ENCODE data around the gene BDNF.

The BDNF gene

GRCh38 chr11:27720277-27720830 is 20.1 kb upstream of the BDNF start:
- Histone ChIP-seq H3K4me3 (ENCODE audit: low read length in 2 of 2) (no peak overlapping the region), H3K4me1 (ENCODE audit: control insufficient read depth, insufficient read depth, low read length) (peaks cover 13% of the 10 kb centered on the region), H3K9ac (ENCODE audit: low read length in 2 of 2) (no peak overlapping the region), H3K9me3 (ENCODE audit: control insufficient read depth in 2 of 2, low read length in 2 of 2) (no peaks in the 10 kb centered on the region), H3K27ac (ENCODE audit: low read length) (no peak overlapping the region), H3K36me3 (ENCODE audit: control insufficient read depth in 2 of 2, insufficient read depth in 2 of 2, low read length in 2 of 2) (no peaks in the 10 kb centered on the region), H3K27me3 (ENCODE audit: control insufficient read depth in 1 of 2, insufficient read depth in 2 of 2, low read length in 2 of 2) (peaks cover 34 to 57% of the 10 kb centered on the region in 2 donors)

GRCh38 chr11:27719546-27719925 is 19.3 kb upstream of the BDNF start:
- Histone ChIP-seq H3K27me3 (ENCODE audit: control insufficient read depth in 1 of 2, insufficient read depth in 2 of 2, low read length in 2 of 2) (peaks cover 34 to 52% of the 10 kb centered on the region in 2 donors), H3K9ac (ENCODE audit: low read length in 2 of 2) (no peak overlapping the region), H3K27ac (ENCODE audit: low read length) (no peak overlapping the region)

DNA sequence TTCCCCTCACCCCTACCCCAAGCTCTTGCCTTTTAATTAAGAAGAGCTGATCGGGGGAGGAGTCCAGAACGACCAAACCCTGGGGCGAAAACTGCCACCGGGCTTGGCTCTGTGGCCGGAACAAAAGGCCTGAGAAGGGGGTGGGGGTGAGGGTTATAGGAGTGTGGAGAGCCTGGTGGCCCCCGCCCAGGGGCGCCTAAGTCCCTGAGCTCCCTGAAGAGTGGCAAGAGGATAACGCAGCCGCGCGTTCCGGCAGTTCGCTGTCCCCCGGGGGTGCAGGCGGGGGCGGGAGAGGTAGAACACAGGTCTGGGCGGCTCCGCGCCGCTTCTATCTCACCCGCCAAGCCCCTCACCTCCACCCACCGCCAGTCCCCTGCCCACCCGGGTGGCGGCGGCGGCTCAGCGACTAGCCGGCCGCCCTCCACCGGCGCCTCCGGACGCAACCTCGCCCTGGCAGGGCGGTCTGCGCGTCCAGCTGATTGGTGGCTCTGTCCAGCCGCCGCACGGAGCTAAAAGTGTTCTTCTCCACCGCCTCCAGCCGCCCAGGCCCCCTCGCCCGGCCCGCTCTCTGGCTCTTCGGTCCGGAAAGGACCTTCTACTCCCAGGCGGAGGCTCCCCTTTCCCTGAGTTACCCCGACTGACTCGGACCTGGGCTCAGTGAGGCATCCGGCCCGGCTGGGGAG is 18.7 kb upstream of the BDNF start:
- H3K4me3 ChIP-seq (ENCODE audit: low read length in 2 of 2): peak overlapping the region; percentile 59 to 66
- no peaks in the 10 kb centered on the region for H3K36me3 ChIP-seq (ENCODE audit: control insufficient read depth in 2 of 2, insufficient read depth in 2 of 2, low read length in 2 of 2)
- H3K4me1 ChIP-seq (ENCODE audit: control insufficient read depth, insufficient read depth, low read length): peaks cover 13% of the 10 kb centered on the region
- no peaks in the 10 kb centered on the region for H3K9me3 ChIP-seq (ENCODE audit: control insufficient read depth in 2 of 2, low read length in 2 of 2)
- H3K27me3 ChIP-seq (ENCODE audit: control insufficient read depth in 1 of 2, insufficient read depth in 2 of 2, low read length in 2 of 2): peaks cover 35 to 52% of the 10 kb centered on the region in 2 donors
- no peak overlapping the region for H3K9ac ChIP-seq (ENCODE audit: low read length in 2 of 2)
- no peak overlapping the region for H3K27ac ChIP-seq (ENCODE audit: low read length)

More at GRCh38 chr11:27719546-27719925, 19.3 kb upstream of the BDNF start:
- Histone ChIP-seq H3K4me1 (ENCODE audit: control insufficient read depth, insufficient read depth, low read length) (peaks cover 13% of the 10 kb centered on the region), H3K9me3 (ENCODE audit: control insufficient read depth in 2 of 2, low read length in 2 of 2) (no peaks in the 10 kb centered on the region), H3K36me3 (ENCODE audit: control insufficient read depth in 2 of 2, insufficient read depth in 2 of 2, low read length in 2 of 2) (no peaks in the 10 kb centered on the region), H3K4me3 (ENCODE audit: low read length in 2 of 2) (peak overlapping the region in 1 of 2 donors; percentile 66)

DNA sequence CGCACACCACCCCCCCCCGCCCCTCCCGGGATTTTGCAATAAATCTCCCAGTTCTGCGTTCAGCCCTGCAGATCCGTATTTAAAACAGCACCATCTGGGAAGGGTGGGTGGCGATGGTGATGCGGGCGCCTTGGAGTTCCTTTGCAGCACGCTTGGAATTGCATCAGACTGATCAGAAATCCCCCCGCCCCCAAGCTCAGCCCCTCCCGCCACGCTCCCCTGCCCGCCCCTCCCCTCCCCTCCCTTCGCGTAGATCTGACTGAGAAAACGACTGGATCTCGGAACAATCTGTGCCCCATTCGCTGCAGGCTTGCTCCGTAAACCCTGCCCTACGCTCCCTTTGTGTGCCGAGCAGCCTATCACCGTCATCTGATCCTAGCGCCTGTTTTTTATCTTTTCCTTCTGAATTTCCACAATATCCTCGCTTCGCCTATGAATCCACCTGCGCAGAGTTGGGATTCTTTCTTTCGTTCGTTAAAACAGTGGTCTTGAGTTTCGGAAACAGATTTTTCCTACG is 18.1 kb upstream of the BDNF start:
- Histone ChIP-seq H3K27ac (ENCODE audit: low read length) (no peak overlapping the region), H3K9me3 (ENCODE audit: control insufficient read depth in 2 of 2, low read length in 2 of 2) (no peaks in the 10 kb centered on the region), H3K4me3 (ENCODE audit: low read length in 2 of 2) (peak overlapping the region; percentile 59 to 66), H3K4me1 (ENCODE audit: control insufficient read depth, insufficient read depth, low read length) (peaks cover 13% of the 10 kb centered on the region), H3K9ac (ENCODE audit: low read length in 2 of 2) (no peak overlapping the region), H3K36me3 (ENCODE audit: control insufficient read depth in 2 of 2, insufficient read depth in 2 of 2, low read length in 2 of 2) (no peaks in the 10 kb centered on the region), H3K27me3 (ENCODE audit: control insufficient read depth in 1 of 2, insufficient read depth in 2 of 2, low read length in 2 of 2) (peaks cover 33 to 50% of the 10 kb centered on the region in 2 donors)

DNA sequence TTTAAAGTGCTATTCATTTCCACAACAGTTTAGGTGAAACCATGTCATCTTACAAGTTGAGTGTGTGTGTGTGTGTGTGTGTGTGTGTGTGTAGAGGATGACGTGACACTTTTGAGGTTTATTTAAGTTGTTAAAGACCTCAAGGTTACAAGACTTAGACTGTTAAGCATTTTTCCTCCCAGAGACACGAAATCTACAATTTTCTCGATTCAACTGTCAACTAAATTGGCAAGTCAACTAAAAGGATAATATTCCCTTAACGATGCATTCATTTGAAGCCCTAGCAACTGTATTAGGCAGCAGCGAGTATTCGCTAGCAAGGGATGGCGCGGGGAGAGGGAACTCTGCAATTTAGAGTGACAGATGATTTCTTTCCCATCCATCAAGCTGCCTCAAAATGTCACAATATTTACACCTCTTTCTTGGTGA is 17.6 kb upstream of the BDNF start:
- Histone ChIP-seq H3K27ac (ENCODE audit: low read length) (no peak overlapping the region), H3K4me3 (ENCODE audit: low read length in 2 of 2) (no peak overlapping the region), H3K27me3 (ENCODE audit: control insufficient read depth in 1 of 2, insufficient read depth in 2 of 2, low read length in 2 of 2) (peaks cover 27 to 49% of the 10 kb centered on the region in 2 donors)

DNA sequence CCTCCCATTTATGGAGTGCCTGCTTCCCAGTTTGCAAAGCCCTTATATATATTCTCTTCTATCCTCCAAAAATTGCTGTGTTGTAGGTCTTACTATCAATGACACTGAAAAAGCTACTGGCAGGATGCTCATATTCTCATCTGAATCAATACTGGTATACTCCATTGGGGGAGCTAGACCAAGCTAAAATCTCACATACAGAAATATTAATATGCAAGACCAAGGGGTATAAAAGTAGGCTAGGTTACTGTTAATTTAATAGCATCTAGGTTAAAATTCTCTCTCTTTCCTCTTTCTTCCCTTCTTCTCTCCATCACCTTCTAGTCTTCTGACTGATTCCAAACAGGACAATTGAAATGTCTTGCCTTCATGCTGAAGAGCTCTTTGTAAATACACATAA is 17.1 kb upstream of the BDNF start:
- Histone ChIP-seq H3K4me3 (ENCODE audit: low read length in 2 of 2) (no peak overlapping the region), H3K36me3 (ENCODE audit: control insufficient read depth in 2 of 2, insufficient read depth in 2 of 2, low read length in 2 of 2) (no peaks in the 10 kb centered on the region), H3K27ac (ENCODE audit: low read length) (no peak overlapping the region), H3K4me1 (ENCODE audit: control insufficient read depth, insufficient read depth, low read length) (peaks cover 13% of the 10 kb centered on the region), H3K9ac (ENCODE audit: low read length in 2 of 2) (no peak overlapping the region), H3K27me3 (ENCODE audit: control insufficient read depth in 1 of 2, insufficient read depth in 2 of 2, low read length in 2 of 2) (peaks cover 26 to 44% of the 10 kb centered on the region in 2 donors), H3K9me3 (ENCODE audit: control insufficient read depth in 2 of 2, low read length in 2 of 2) (no peaks in the 10 kb centered on the region)

More for the DNA sequence above, 17.6 kb upstream of the BDNF start:
- Histone ChIP-seq H3K9me3 (ENCODE audit: control insufficient read depth in 2 of 2, low read length in 2 of 2) (no peaks in the 10 kb centered on the region), H3K36me3 (ENCODE audit: control insufficient read depth in 2 of 2, insufficient read depth in 2 of 2, low read length in 2 of 2) (no peaks in the 10 kb centered on the region), H3K9ac (ENCODE audit: low read length in 2 of 2) (no peak overlapping the region), H3K4me1 (ENCODE audit: control insufficient read depth, insufficient read depth, low read length) (peaks cover 13% of the 10 kb centered on the region)

DNA sequence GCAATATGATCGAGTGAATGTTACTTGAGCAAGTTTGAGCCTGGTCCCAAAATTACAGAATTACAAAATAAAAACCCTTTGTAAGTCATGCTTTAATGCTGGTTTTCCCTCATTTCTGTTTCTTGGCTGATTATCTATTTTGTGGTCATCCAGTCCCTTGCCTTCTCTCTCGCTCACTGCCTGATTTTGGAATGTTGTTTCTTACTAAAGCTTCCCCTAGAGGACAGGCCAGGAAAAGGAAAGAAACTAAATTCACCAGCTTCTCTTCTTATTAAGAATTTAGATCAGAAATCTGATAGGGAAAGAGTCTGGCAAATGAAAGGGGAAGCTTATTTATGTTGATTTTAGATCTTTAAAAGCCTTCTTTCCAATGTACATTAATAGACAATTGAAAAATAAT is 16.6 kb upstream of the BDNF start:
- Histone ChIP-seq H3K4me3 (ENCODE audit: low read length in 2 of 2) (no peak overlapping the region), H3K27ac (ENCODE audit: low read length) (no peak overlapping the region), H3K4me1 (ENCODE audit: control insufficient read depth, insufficient read depth, low read length) (peaks cover 11% of the 10 kb centered on the region), H3K9ac (ENCODE audit: low read length in 2 of 2) (no peak overlapping the region), H3K9me3 (ENCODE audit: control insufficient read depth in 2 of 2, low read length in 2 of 2) (no peaks in the 10 kb centered on the region), H3K36me3 (ENCODE audit: control insufficient read depth in 2 of 2, insufficient read depth in 2 of 2, low read length in 2 of 2) (no peaks in the 10 kb centered on the region), H3K27me3 (ENCODE audit: control insufficient read depth in 1 of 2, insufficient read depth in 2 of 2, low read length in 2 of 2) (peaks cover 24 to 39% of the 10 kb centered on the region in 2 donors)

GRCh38 chr11:27716216-27716615 is 16.0 kb upstream of the BDNF start:
- Histone ChIP-seq H3K4me1 (ENCODE audit: control insufficient read depth, insufficient read depth, low read length) (peaks cover 11% of the 10 kb centered on the region), H3K27ac (ENCODE audit: low read length) (no peak overlapping the region), H3K9ac (ENCODE audit: low read length in 2 of 2) (no peak overlapping the region), H3K9me3 (ENCODE audit: control insufficient read depth in 2 of 2, low read length in 2 of 2) (no peaks in the 10 kb centered on the region), H3K36me3 (ENCODE audit: control insufficient read depth in 2 of 2, insufficient read depth in 2 of 2, low read length in 2 of 2) (no peaks in the 10 kb centered on the region), H3K4me3 (ENCODE audit: low read length in 2 of 2) (no peak overlapping the region), H3K27me3 (ENCODE audit: control insufficient read depth in 1 of 2, insufficient read depth in 2 of 2, low read length in 2 of 2) (peaks cover 18 to 33% of the 10 kb centered on the region in 2 donors)

DNA sequence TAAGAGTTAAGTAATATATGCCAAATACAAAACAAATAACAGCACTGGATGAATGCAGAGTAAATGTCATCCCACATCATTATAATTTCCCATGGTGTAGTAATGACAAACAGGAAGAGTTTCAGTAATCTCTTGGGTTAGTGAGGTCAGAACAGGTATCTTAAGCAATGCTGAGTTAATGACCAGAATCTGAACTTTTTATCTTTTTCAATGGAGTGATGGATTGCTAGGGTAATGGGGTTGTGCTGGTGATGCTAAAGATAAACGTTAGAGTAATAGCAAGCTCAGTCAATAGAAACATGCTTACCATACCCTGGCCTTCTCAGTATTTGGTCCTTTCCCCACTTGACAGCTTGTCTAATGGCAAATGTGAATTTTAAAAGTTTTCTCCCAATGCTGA is 11.5 kb upstream of the BDNF start:
- no peak overlapping the region for H3K27ac ChIP-seq (ENCODE audit: low read length)
- no peak overlapping the region for H3K4me3 ChIP-seq (ENCODE audit: low read length in 2 of 2)
- H3K9ac ChIP-seq (ENCODE audit: low read length in 2 of 2): no peak overlapping the region
- H3K27me3 ChIP-seq (ENCODE audit: control insufficient read depth in 1 of 2, insufficient read depth in 2 of 2, low read length in 2 of 2): peaks cover 6 to 7% of the 10 kb centered on the region in 2 donors
- no peaks in the 10 kb centered on the region for H3K4me1 ChIP-seq (ENCODE audit: control insufficient read depth, insufficient read depth, low read length)
- H3K36me3 ChIP-seq (ENCODE audit: control insufficient read depth in 2 of 2, insufficient read depth in 2 of 2, low read length in 2 of 2): no peaks in the 10 kb centered on the region
- H3K9me3 ChIP-seq (ENCODE audit: control insufficient read depth in 2 of 2, low read length in 2 of 2): no peaks in the 10 kb centered on the region

DNA sequence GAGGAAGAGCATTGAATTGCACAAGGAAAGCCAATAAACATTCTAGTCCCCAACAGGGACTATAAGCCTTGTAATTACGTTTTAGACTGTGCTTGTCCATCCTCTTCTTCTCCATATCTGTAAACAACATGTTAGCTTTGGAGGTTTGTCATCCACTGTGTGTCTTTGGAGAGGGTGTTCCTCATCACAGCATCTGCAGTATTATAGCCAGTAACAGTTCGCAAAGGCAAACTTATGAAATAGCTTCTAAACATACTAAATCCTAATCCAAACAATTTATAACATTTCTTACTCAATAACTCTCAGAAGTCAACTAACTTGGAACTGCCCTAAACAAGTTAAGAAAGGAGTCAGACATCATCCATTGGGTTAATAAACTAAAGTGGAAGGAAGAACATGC is 10.3 kb upstream of the BDNF start:
- Histone ChIP-seq H3K4me1 (ENCODE audit: control insufficient read depth, insufficient read depth, low read length) (no peaks in the 10 kb centered on the region), H3K27ac (ENCODE audit: low read length) (no peak overlapping the region), H3K9ac (ENCODE audit: low read length in 2 of 2) (no peak overlapping the region), H3K4me3 (ENCODE audit: low read length in 2 of 2) (no peak overlapping the region), H3K27me3 (ENCODE audit: control insufficient read depth in 1 of 2, insufficient read depth in 2 of 2, low read length in 2 of 2) (peaks cover 6 to 7% of the 10 kb centered on the region in 2 donors), H3K36me3 (ENCODE audit: control insufficient read depth in 2 of 2, insufficient read depth in 2 of 2, low read length in 2 of 2) (no peaks in the 10 kb centered on the region), H3K9me3 (ENCODE audit: control insufficient read depth in 2 of 2, low read length in 2 of 2) (no peaks in the 10 kb centered on the region)

- no peaks in the 10 kb centered on the region for H3K36me3 ChIP-seq (ENCODE audit: control insufficient read depth in 2 of 2, insufficient read depth in 2 of 2, low read length in 2 of 2)
- peaks cover 4 to 5% of the 10 kb centered on the region in 2 donors for H3K27me3 ChIP-seq (ENCODE audit: control insufficient read depth in 1 of 2, insufficient read depth in 2 of 2, low read length in 2 of 2)
- H3K9me3 ChIP-seq (ENCODE audit: control insufficient read depth in 2 of 2, low read length in 2 of 2): no peaks in the 10 kb centered on the region
- H3K4me3 ChIP-seq (ENCODE audit: low read length in 2 of 2): no peak overlapping the region
- no peaks in the 10 kb centered on the region for H3K4me1 ChIP-seq (ENCODE audit: control insufficient read depth, insufficient read depth, low read length)
- no peak overlapping the region for H3K9ac ChIP-seq (ENCODE audit: low read length in 2 of 2)
- H3K27ac ChIP-seq (ENCODE audit: low read length): no peak overlapping the region
Observed at GRCh38 chr11:27707676-27708075, 7.4 kb upstream of the BDNF start.
